ENCODE measurements around the gene NME3.

DNA sequence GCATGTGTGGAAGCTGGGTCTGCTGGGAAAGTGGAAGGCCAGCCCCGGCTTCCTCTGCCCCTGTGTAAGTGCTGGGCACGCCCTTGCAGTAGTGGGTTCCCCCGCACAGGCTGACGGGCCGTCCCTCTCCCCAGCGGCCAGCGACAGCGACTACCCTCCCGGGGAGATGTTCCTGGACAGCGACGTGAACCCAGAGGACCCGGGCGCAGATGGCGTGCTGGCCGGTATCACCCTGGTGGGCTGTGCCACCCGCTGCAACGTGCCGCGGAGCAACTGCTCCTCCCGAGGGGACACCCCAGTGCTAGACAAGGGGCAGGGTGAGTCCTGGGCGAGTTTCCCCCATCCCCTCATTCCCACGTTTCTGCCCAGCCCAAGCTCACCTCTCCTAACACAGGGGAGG, 5.5 kb downstream of the NME3 start:
- TF ChIP-seq CTCF (conservative IDR thresholded peaks at IDR 0.05) (no peak), EZH2 (IDR thresholded peaks at IDR 0.05; ENCODE audit: low read depth) (no peak)
